ENCODE measurements around the gene KY.

KY gene

GRCh38 chr3:134694946-134695543 is 44.2 kb upstream of the KY start:
- H3K4me3 ChIP-seq (ENCODE audit: low read depth, low read length), result no peak overlapping the region
- DNase-seq (ENCODE audit: low read depth), result no peak
- TF ChIP-seq, protein P1, sequence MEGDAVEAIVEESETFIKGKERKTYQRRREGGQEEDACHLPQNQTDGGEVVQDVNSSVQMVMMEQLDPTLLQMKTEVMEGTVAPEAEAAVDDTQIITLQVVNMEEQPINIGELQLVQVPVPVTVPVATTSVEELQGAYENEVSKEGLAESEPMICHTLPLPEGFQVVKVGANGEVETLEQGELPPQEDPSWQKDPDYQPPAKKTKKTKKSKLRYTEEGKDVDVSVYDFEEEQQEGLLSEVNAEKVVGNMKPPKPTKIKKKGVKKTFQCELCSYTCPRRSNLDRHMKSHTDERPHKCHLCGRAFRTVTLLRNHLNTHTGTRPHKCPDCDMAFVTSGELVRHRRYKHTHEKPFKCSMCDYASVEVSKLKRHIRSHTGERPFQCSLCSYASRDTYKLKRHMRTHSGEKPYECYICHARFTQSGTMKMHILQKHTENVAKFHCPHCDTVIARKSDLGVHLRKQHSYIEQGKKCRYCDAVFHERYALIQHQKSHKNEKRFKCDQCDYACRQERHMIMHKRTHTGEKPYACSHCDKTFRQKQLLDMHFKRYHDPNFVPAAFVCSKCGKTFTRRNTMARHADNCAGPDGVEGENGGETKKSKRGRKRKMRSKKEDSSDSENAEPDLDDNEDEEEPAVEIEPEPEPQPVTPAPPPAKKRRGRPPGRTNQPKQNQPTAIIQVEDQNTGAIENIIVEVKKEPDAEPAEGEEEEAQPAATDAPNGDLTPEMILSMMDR (IDR thresholded peaks at IDR 0.05; ENCODE audit: control insufficient read depth, extremely low read depth, insufficient read depth), result no peak

DNA sequence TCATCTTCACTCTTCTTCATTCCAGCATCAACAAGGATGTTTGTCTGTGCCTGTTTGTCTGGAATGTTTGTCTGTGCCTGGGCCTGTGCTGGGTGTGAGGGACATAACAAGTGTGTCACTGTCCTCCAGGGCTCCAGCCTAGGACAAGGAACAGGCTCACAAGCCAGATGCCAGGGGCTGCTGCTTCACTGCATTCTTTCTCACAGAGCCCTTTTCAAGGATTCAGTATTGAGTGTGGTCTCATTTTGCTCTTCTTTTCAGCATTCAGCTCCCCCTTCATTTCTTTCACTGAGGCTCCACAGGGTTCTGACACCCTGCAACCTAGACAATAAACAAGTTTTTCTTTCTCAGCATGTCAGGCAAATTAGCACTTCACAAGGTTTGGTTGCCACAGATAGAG is 43.6 kb upstream of the KY start:
- no peak for DNase-seq (ENCODE audit: low read depth)
- H3K4me3 ChIP-seq (ENCODE audit: low read depth, low read length), result no peak overlapping the region
- TF ChIP-seq, protein P1 (IDR thresholded peaks at IDR 0.05; ENCODE audit: control insufficient read depth, extremely low read depth, insufficient read depth), result no peak

- no peak overlapping the region for H3K4me3 ChIP-seq (ENCODE audit: low read depth, low read length)
- DNase-seq (ENCODE audit: low read depth), result no peak
- TF ChIP-seq, protein P1 (IDR thresholded peaks at IDR 0.05; ENCODE audit: control insufficient read depth, extremely low read depth, insufficient read depth), result no peak
Measured at GRCh38 chr3:134693804-134694203, 43.0 kb upstream of the KY start.

- TF ChIP-seq, protein P1 (IDR thresholded peaks at IDR 0.05; ENCODE audit: control insufficient read depth, extremely low read depth, insufficient read depth), result no peak
- no peak for DNase-seq (ENCODE audit: low read depth)
- H3K4me3 ChIP-seq (ENCODE audit: low read depth, low read length), result no peak overlapping the region
Measured at GRCh38 chr3:134693226-134693625, 42.4 kb upstream of the KY start.

GRCh38 chr3:134690226-134690625 is 39.4 kb upstream of the KY start:
- no peak for DNase-seq (ENCODE audit: low read depth)
- TF ChIP-seq, protein P1 (IDR thresholded peaks at IDR 0.05; ENCODE audit: control insufficient read depth, extremely low read depth, insufficient read depth), result no peak
- no peak overlapping the region for H3K4me3 ChIP-seq (ENCODE audit: low read depth, low read length)

GRCh38 chr3:134687642-134688041 is 36.8 kb upstream of the KY start:
- H3K4me3 ChIP-seq (ENCODE audit: low read depth, low read length), result no peak overlapping the region
- TF ChIP-seq, protein P1 (IDR thresholded peaks at IDR 0.05; ENCODE audit: control insufficient read depth, extremely low read depth, insufficient read depth), result no peak
- DNase-seq (ENCODE audit: low read depth), result no peak

All from LNCaP clone FGC (cell line).